Skeletal muscle satellite cell (primary cell): ENCODE data around the gene TENM4.

ENCODE experiments used
- H3K27me3 ChIP-seq: 2 replicates; pipeline ENCODE4 v1.7.0; 2013; ENCODE audit warnings: low read length; ENCODE audit not compliant: control insufficient read depth, insufficient read depth
- H3K36me3 ChIP-seq: 2 replicates; pipeline ENCODE4 v1.7.0; 2013; ENCODE audit warnings: mild to moderate bottlenecking, control low read depth, low read length; ENCODE audit not compliant: insufficient read depth
- H3K4me1 ChIP-seq: 2 replicates; pipeline ENCODE4 v1.7.0; 2013; ENCODE audit warnings: low read length; ENCODE audit not compliant: control insufficient read depth, insufficient read depth
- H3K4me2 ChIP-seq: 2 replicates; pipeline ENCODE4 v1.7.0; 2013; ENCODE audit warnings: mild to moderate bottlenecking, low read length
- H3K4me3 ChIP-seq: 2 replicates; pipeline ENCODE4 v1.7.0; 2013; ENCODE audit warnings: low read length
- H3K9ac ChIP-seq: 2 replicates; pipeline ENCODE4 v1.7.0; 2013; ENCODE audit warnings: mild to moderate bottlenecking, low read depth, low read length, moderate library complexity
- H3K9me3 ChIP-seq: replicated peaks from 2 replicates; pipeline ENCODE4 v1.7.0; 2013; ENCODE audit warnings: mild to moderate bottlenecking, control low read depth, low read length

Gene TENM4

GRCh38 chr11:79444923-79445322 lies 4.1 kb upstream of the TENM4 start:
- no peak overlapping the region for H3K4me3 ChIP-seq
- no peak overlapping the region for H3K9ac ChIP-seq
- no peak overlapping the region for H3K4me2 ChIP-seq
- no peaks in the 10 kb centered on the region for H3K9me3 ChIP-seq
- H3K27me3 ChIP-seq = peaks cover 18% of the 10 kb centered on the region
- peaks cover 9% of the 10 kb centered on the region for H3K4me1 ChIP-seq
- no peaks in the 10 kb centered on the region for H3K36me3 ChIP-seq

DNA sequence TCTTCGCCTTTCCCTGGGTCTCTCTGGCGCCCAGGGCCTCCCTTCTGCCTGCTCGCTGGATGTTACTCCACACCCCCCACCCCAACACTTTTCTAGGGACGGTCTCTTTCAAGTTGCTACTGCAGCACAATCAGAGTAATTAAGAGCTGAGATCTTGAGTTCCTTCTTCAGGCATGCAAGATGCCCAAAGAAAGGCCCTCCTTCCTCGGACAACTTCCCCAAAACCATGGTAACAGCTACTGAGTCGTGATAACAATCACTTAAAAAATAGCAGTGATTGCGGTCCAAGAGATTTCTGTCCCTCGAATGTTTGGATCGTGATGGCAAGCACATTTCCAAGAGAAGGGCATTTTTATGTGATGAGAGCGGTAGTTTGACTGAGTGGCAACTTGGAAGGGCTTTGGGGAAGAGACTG lies 638 bp upstream of the TENM4 start:
- H3K36me3 ChIP-seq = no peaks in the 10 kb centered on the region
- H3K27me3 ChIP-seq = peaks cover 18% of the 10 kb centered on the region
- peaks cover 36% of the 10 kb centered on the region for H3K4me1 ChIP-seq
- H3K4me3 ChIP-seq = peak overlapping the region; percentile 74
- peak overlapping the region; percentile 48 for H3K9ac ChIP-seq
- no peaks in the 10 kb centered on the region for H3K9me3 ChIP-seq
- peak overlapping the region; percentile 97 for H3K4me2 ChIP-seq

GRCh38 chr11:79439886-79440570 lies 802 bp downstream of the TENM4 start:
- Histone ChIP-seq H3K9me3 (no peaks in the 10 kb centered on the region), H3K27me3 (peaks cover 10% of the 10 kb centered on the region), H3K9ac (peak overlapping the region; percentile 49), H3K4me1 (peaks cover 36% of the 10 kb centered on the region), H3K36me3 (no peaks in the 10 kb centered on the region), H3K4me3 (peak overlapping the region; percentile 74), H3K4me2 (peak overlapping the region; percentile 97)

DNA sequence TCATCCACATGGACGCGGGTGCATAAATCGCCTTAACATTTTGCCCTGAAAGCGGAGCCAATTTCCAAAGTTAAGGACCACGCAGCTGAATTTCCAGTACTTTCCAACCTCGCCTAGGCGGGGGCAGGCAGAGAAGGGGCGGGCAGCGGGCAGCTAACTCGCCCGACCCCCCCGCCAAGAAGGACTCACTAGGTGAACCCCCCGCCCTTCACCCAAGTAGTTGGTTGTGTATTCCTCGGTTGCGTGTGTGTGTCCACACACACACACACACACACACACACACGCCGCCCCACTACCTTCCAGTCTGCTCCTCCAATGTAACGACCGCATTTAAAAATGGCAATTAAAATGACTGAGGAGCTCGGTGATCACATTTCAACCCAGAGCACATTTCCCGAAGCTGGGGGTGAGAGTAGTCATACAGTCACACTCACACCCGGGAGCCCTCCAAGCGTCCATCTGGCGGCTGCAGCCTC lies 1.4 kb downstream of the TENM4 start:
- peaks cover 36% of the 10 kb centered on the region for H3K4me1 ChIP-seq
- H3K27me3 ChIP-seq = peaks cover 8% of the 10 kb centered on the region
- H3K36me3 ChIP-seq = no peaks in the 10 kb centered on the region
- peak overlapping the region; percentile 49 for H3K9ac ChIP-seq
- H3K4me3 ChIP-seq = peak overlapping the region; percentile 74
- H3K4me2 ChIP-seq = peak overlapping the region; percentile 97
- no peaks in the 10 kb centered on the region for H3K9me3 ChIP-seq

GRCh38 chr11:79438631-79439409 lies 2.0 kb downstream of the TENM4 start:
- no peaks in the 10 kb centered on the region for H3K36me3 ChIP-seq
- peak overlapping the region; percentile 74 for H3K4me3 ChIP-seq
- peak overlapping the region; percentile 56 for H3K9ac ChIP-seq
- peaks cover 5% of the 10 kb centered on the region for H3K27me3 ChIP-seq
- H3K4me1 ChIP-seq = peaks cover 36% of the 10 kb centered on the region
- peak overlapping the region; percentile 97 for H3K4me2 ChIP-seq
- H3K9me3 ChIP-seq = no peaks in the 10 kb centered on the region

GRCh38 chr11:79437981-79438630 lies 2.7 kb downstream of the TENM4 start:
- Histone ChIP-seq H3K4me3 (peak overlapping the region; percentile 74), H3K27me3 (no peaks in the 10 kb centered on the region), H3K4me1 (peaks cover 36% of the 10 kb centered on the region), H3K36me3 (no peaks in the 10 kb centered on the region), H3K9ac (peak overlapping the region; percentile 56), H3K9me3 (no peaks in the 10 kb centered on the region), H3K4me2 (peak overlapping the region; percentile 97)

GRCh38 chr11:79437278-79437980 lies 3.4 kb downstream of the TENM4 start:
- no peaks in the 10 kb centered on the region for H3K9me3 ChIP-seq
- H3K27me3 ChIP-seq = no peaks in the 10 kb centered on the region
- H3K4me1 ChIP-seq = peaks cover 36% of the 10 kb centered on the region
- peak overlapping the region; percentile 97 for H3K4me2 ChIP-seq
- H3K36me3 ChIP-seq = no peaks in the 10 kb centered on the region
- peak overlapping the region; percentile 56 for H3K9ac ChIP-seq
- H3K4me3 ChIP-seq = peak overlapping the region; percentile 74

DNA sequence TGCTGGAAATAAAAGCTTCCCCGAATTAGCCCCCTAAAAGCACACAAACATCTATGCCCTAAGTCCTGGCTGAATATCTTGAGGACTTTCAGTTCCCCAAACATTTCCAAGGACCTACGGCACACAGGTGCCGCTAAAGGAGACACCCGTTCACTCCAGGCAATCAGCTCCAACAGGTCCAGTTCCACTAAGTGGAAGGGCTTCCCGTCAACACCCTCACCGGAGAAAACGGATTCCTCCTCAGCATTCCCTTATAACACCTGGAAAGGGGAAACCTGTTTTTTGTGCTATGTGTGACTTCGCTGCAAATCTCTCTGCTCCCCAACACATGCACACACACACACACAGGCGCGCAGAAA lies 3.9 kb downstream of the TENM4 start:
- Histone ChIP-seq H3K4me2 (peak overlapping the region; percentile 97), H3K9ac (peak overlapping the region; percentile 22), H3K27me3 (no peaks in the 10 kb centered on the region), H3K4me3 (peak overlapping the region; percentile 74), H3K4me1 (peaks cover 36% of the 10 kb centered on the region), H3K36me3 (no peaks in the 10 kb centered on the region), H3K9me3 (no peaks in the 10 kb centered on the region)

- H3K27me3 ChIP-seq = no peaks in the 10 kb centered on the region
- H3K4me2 ChIP-seq = no peak overlapping the region
- no peak overlapping the region for H3K4me3 ChIP-seq
- H3K36me3 ChIP-seq = no peaks in the 10 kb centered on the region
- H3K9ac ChIP-seq = no peak overlapping the region
- H3K4me1 ChIP-seq = peaks cover 34% of the 10 kb centered on the region
- H3K9me3 ChIP-seq = no peaks in the 10 kb centered on the region
These were observed 6.5 kb downstream of the TENM4 start for GRCh38 chr11:79434283-79434682.

DNA sequence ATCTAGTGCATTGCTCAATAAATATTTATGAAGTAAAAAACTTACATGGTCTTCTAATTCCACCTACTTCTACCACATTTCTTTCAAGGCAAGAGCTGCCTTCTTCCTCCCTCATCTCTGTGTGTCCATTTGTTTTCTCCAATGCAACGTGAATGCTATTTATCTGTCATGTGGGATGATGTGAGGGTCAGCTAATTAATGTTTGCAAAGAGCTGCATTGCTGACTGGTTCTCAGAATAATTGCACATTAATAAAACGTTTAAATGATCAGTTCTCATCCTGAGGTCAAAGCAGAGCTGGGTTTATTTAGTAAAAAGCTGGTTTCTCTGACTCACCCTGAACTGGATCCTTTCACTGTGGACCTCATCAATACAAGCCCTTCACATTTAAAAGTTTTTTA lies 8.7 kb downstream of the TENM4 start:
- Histone ChIP-seq H3K4me1 (peaks cover 20% of the 10 kb centered on the region), H3K9ac (no peak overlapping the region), H3K27me3 (no peaks in the 10 kb centered on the region), H3K36me3 (no peaks in the 10 kb centered on the region), H3K9me3 (no peaks in the 10 kb centered on the region), H3K4me2 (no peak overlapping the region), H3K4me3 (no peak overlapping the region)

- Histone ChIP-seq H3K9ac (no peak overlapping the region), H3K36me3 (no peaks in the 10 kb centered on the region), H3K4me1 (peaks cover 14% of the 10 kb centered on the region), H3K27me3 (no peaks in the 10 kb centered on the region), H3K4me2 (no peak overlapping the region), H3K4me3 (no peak overlapping the region), H3K9me3 (no peaks in the 10 kb centered on the region)
These were observed 9.3 kb downstream of the TENM4 start for GRCh38 chr11:79431535-79431934.
